ENCODE results near the gene NEDD4.

Gene NEDD4

DNA sequence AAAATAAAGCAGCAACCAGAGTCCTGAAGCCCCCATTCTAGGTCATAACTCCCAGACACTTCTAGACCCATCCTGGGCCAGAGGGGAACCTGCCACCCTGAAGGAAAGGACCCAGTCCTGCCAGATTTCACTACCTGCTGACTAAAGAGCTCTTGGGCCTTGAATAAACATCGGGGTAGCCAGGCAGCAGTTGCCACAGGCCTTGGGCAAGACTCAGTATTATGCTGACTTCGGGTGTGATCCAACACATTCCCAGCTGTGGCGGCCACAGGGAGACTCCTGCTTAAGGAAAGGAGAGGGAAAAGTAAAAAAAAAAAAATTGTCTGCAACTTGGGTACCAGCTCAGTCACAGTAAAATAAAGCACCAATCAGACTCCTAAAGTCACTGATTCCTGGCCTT, 23.8 kb downstream of the NEDD4 start:
- TF ChIP-seq, protein P1, sequence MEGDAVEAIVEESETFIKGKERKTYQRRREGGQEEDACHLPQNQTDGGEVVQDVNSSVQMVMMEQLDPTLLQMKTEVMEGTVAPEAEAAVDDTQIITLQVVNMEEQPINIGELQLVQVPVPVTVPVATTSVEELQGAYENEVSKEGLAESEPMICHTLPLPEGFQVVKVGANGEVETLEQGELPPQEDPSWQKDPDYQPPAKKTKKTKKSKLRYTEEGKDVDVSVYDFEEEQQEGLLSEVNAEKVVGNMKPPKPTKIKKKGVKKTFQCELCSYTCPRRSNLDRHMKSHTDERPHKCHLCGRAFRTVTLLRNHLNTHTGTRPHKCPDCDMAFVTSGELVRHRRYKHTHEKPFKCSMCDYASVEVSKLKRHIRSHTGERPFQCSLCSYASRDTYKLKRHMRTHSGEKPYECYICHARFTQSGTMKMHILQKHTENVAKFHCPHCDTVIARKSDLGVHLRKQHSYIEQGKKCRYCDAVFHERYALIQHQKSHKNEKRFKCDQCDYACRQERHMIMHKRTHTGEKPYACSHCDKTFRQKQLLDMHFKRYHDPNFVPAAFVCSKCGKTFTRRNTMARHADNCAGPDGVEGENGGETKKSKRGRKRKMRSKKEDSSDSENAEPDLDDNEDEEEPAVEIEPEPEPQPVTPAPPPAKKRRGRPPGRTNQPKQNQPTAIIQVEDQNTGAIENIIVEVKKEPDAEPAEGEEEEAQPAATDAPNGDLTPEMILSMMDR (IDR thresholded peaks at IDR 0.05; ENCODE audit: low read length, missing control alignments), result no peak
- no peak for DNase-seq (ENCODE audit: low read depth)
- H3K4me3 ChIP-seq (replicated peaks; ENCODE audit: low read depth, low read length), result no peak overlapping the region

DNA sequence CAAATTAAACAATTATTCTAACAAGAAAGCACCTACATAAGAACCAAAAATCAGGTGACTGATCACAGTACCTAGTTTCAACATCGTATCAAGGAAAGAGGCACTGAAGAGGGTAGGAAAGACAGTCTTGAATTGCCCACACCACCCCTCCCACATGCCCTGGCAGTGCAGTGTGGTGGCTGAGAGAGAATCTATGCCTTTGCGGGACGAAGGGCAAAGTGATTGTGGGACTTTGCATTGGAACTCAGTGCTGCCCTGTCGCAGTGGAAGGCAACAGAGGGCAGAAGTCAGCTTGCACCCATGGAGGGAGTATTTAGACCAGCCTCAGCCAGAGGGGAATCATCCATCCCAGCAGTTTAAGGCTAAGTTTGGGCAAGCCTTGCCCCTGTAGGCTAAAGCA, 24.5 kb downstream of the NEDD4 start:
- TF ChIP-seq, protein P1 (IDR thresholded peaks at IDR 0.05; ENCODE audit: low read length, missing control alignments), result no peak
- H3K4me3 ChIP-seq (replicated peaks; ENCODE audit: low read depth, low read length), result no peak overlapping the region
- DNase-seq (ENCODE audit: low read depth), result no peak

DNA sequence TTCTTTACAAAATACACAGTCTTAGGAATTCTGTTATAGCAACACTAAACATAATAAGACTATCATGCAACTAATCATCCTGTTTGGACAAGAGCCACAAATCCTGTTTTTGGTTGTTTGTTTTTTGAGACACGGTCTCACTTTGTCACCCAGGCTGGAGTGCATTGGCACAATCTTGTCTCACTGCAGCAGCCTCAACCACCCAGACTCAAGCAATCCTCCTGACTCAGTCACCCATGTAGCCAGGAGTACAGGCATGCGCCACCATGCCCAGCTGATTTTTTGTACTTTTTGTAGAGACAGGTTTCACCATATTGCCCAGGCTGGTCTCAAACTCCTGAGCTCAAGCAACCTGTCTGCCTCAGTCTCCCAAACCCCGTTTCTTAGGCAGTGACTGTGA, 28.3 kb downstream of the NEDD4 start:
- TF ChIP-seq, protein P1 (IDR thresholded peaks at IDR 0.05; ENCODE audit: low read length, missing control alignments), result no peak

GRCh38 chr15:55960946-55961345, 32.5 kb downstream of the NEDD4 start:
- TF ChIP-seq, protein P1 (IDR thresholded peaks at IDR 0.05; ENCODE audit: low read length, missing control alignments), result no peak
- no peak overlapping the region for H3K4me3 ChIP-seq (replicated peaks; ENCODE audit: low read depth, low read length)
- no peak for DNase-seq (ENCODE audit: low read depth)

More for the DNA sequence above, 28.3 kb downstream of the NEDD4 start:
- no peak overlapping the region for H3K4me3 ChIP-seq (replicated peaks; ENCODE audit: low read depth, low read length)
- no peak for DNase-seq (ENCODE audit: low read depth)

- no peak for DNase-seq (ENCODE audit: low read depth)
- H3K4me3 ChIP-seq (replicated peaks; ENCODE audit: low read depth, low read length), result no peak overlapping the region
- TF ChIP-seq, protein P1 (IDR thresholded peaks at IDR 0.05; ENCODE audit: low read length, missing control alignments), result no peak
Measured at GRCh38 chr15:55959744-55960447, 33.5 kb downstream of the NEDD4 start.

DNA sequence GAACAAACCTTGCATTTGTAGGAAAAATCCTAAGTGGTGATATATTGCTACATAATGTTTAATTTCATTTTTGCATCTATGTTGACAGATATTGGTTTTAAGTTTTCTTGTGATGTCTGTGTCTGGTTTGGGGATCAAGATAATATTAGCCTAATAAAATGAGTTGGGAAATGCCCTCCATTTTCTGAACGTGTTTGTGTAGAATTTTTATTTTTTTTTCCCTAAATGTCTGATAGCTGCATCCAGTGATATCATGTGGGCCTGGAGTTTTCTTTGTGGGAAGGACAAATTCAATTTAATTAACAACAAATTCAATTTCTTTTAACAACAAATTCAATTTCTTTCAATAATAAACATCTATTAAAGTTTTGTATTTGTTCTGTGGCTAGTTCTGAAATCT, 35.1 kb downstream of the NEDD4 start:
- no peak for DNase-seq (ENCODE audit: low read depth)
- TF ChIP-seq, protein P1 (IDR thresholded peaks at IDR 0.05; ENCODE audit: low read length, missing control alignments), result no peak
- H3K4me3 ChIP-seq (replicated peaks; ENCODE audit: low read depth, low read length), result no peak overlapping the region
